CD4-positive, alpha-beta T cell treated with Interleukin-6 for 4 hours (primary cell): ENCODE measurements around the gene CCDC33.

Source experiments
- DNase-seq: peaks from one replicate; pipeline ENCODE4 v3.0.0-alpha.2; 2020; ENCODE audit warnings: mixed read lengths

CCDC33 gene

DNA sequence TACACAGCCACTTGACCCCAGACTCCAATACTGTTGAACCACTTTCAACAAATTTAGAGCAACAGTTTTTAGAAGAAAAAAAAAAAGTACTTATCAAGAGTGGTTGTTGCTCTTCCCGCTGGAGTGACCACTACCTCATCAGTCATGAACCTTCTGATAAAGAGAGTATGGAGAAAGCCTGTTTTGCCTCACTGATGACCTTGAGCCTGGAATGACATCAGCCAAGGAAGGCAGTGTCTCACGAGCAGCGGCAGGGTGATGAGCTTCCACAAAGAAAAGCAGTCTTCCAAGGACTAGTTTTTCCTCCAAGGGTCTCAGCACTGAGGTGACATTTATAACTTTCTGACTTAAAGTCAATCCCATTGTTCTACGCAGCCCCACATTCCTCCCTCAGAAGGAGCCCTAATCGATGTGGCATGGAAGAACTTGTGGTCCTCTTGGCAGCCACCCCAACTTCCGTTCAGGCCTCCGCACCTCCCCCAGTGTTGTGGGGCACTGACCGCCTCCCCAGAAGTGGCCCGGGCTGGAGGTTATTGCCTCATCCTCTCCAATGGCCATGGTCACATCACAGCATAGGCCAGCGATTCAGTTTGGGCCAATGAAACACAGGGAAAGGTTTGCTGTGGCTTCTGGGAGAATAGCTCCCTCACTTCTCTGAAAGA, 133.1 kb downstream of the CCDC33 start:
- no peak for DNase-seq

GRCh38 chr15:74369756-74370155, 133.6 kb downstream of the CCDC33 start:
- DNase-seq = no peak

DNA sequence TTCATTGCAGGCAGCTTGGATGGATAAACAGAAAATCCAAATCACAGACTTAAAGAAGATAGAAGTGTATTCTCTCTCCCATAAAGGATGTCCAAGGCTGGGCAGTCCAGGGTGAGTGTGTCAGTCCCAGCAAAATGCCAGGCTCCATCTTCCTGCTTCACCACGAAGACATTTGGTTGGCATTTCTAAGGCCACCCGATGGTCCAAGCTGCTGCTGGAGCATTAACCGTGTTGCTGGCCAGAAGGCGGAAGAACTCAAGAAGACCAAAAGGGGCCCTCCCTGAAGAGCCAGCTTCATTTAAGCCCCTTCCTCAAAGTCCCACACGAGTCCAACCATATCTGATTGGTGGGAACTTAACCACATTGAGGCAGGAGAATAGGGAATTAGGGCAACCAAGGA, 134.3 kb downstream of the CCDC33 start:
- no peak for DNase-seq

GRCh38 chr15:74373056-74373650, 137.0 kb downstream of the CCDC33 start:
- no peak for DNase-seq

DNA sequence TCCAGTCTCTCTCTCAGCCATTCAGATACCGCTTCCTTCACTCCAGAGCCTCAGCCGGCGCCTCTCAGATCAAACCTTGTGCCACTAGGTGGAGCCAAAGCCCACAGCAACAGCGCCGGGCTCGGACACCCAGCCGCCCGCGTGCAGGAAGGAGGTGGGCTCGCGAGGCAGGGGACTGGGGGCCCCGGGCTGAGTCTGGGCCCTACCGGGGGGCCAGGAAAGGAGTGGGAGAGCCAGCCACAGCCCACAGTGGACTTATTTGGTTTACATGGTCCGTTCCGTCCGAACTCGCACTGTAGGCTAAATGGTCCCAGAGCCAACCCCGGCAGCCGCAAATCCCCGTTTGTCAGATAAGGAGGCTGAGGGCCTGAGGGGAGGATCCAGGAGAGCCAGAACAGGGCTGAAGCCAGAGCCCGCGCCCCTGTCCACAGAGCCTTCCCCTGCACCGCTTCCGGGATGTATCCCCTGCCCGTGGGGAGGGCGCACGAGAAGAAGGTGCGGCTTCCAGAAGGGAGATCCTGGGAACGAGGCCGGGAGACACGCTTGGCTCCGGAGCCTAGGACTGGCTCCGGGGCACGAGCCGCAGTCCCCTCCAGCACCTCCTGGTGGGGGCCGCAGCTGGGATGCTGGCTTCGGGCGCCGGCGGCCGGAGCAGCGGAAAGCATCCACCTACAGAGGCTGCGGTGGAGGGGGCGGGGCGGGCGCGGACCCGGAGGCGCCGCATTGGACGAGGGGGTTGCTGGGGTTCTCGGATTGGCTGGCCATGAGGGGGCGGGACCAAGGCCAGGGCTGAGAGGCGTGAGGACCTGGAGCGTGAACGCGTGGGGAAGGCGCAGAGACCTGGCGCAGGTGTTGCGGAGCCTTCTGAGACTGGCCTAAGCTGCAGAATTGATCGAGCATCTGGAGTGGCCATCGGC, 137.9 kb downstream of the CCDC33 start:
- DNase-seq = peak; percentile 98

GRCh38 chr15:74374648-74375302, 138.6 kb downstream of the CCDC33 start:
- no peak for DNase-seq

DNA sequence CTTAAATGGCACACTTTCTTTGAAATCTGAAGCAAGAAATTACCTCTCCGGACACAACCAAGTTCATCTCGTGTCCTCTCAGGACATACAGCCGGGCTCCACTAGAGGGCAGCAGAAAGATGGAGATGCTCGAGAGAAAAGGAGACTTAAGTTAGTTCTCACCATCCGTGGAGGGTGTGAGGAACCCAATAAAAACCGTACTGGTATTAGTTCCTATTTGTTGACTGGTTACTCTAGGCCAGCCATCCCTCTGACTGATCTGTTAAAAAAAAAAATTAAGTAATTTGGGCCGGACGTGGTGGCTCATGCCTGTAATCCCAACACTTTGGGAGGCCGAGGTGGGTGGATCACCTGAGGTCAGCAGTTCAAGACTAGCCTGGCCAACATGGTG, 139.2 kb downstream of the CCDC33 start:
- peak; percentile 87 for DNase-seq

- no peak for DNase-seq
Measured at GRCh38 chr15:74376226-74376625, 140.1 kb downstream of the CCDC33 start.

GRCh38 chr15:74376825-74377581, 140.9 kb downstream of the CCDC33 start:
- no peak for DNase-seq

DNA sequence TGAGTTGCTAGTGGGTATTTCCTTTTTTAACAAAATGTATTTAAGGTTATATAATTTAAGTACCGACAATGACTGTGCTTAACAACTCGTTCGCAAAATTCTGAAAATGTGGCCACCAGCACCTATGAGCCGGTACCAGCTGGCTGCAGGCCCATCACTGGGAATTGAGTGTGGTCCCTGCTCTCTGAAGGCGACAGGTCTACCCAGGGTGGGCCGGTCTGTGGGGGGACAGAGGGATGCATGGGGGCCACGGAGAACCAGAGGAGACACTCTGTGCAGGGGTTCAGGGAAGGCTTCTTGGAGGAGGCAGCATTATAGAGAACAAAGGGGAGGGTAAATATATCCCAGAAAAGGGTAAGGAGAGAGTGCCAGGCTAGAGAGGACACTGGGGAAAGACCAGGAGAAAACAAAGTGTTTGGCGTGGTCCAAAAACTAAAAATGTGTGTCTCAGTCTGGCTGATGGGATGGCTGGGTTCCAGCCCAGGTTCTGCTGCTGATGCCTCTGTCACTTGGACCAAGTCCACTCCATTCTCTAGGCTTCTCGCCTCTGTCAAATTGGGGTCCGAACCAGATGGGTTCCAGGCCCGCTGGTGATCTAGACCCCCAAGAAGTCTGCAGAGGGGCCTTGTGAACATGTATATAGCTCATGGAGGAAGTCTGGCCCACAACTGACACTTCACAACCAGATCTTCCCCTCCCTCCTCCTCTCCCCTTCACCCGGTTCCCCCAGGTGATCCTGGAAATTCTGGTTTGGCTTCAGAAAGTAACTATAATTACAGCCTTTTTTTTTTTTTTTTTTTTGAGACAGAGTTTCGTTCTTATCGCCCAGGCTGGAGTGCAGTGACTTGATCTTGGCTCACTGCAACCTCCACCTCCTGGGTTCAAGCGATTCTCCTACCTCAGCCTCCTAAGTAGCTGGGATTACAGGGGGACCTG, 142.0 kb downstream of the CCDC33 start:
- no peak for DNase-seq

GRCh38 chr15:74378848-74379247, 142.7 kb downstream of the CCDC33 start:
- peak; percentile 32 for DNase-seq

GRCh38 chr15:74380361-74381189, 144.4 kb downstream of the CCDC33 start:
- no peak for DNase-seq

GRCh38 chr15:74381190-74381453, 145.0 kb downstream of the CCDC33 start:
- DNase-seq = no peak

DNA sequence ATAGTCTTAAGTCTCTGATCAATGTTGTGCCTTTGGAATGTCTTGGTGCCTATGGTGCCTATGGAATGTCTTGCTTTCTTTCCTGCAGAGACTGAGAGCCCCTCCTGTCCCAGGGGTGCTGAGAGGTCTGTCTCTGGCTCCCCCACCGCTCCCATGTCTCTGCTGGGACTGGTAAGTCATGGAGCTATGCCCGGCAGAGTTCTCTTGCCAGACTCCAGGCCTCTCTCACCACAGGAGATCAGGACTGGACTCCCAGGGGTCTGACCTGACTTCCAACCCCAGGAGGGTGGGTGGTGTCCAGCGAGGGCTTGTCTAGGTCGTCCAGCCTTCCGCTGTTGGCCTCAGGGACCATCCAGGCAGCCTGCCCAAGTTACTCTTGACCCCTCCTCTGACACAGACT, 145.4 kb downstream of the CCDC33 start:
- no peak for DNase-seq

GRCh38 chr15:74382004-74382816, 146.1 kb downstream of the CCDC33 start:
- peak; percentile 85 for DNase-seq

- DNase-seq = no peak
Measured at GRCh38 chr15:74383286-74383685, 147.2 kb downstream of the CCDC33 start.

DNA sequence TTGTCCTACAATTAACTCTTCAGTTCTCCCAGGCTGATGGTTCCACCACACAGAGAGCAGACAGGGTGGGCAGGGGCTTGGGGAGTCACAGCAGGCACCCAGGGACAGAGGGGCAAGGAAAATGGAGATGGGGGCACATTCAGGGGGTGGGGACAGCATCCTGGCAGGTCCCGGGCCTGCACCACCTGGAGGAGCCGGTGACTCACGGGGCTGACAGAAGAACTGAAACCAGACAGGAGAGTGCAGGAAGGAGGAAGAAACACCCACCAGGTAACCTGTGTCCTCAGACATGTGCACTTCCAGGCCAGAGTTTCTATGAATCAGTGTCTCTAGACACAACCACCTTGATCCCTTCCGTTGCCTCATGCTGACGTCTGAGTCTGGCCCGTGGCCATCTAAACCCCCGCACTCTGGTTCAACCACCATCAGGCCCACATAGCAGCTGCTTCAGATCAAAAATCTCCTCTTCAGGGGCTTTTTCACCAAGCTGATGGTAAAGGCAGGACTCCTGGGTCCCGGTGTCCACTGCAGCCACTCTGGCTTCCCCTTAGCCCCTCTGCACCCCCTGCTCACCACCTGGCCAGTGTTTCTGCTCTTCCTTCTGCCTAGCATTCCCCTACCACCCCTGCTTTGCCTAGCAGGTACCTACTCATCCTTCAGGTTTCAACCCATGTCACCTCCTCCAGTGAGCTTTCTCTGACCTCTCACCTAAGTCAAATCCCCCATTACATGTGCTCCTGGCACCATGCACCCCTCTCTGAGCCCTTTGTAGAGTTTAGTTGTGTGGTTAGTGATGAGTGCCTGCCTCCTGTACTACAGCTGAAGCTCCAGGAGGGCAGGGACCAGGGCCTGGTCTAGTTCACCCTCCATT, 147.8 kb downstream of the CCDC33 start:
- DNase-seq = peak; percentile 69

DNA sequence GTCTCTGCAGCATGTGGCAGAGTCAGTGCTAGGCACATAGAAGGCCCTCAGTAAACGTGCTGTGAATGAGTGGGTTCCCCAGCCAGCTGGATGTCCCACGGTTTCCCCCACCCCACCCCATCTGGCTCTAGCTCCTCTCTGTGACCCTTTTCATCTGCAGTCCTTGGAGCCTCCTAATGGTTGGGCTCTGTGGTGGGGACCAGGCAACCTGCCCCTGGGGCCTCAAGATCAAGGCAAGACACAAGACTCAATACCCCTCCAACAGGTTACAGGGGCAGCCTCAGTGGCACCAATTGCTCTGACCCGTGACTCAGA, 148.4 kb downstream of the CCDC33 start:
- DNase-seq = no peak
